ENCODE results near the gene TMEM115.

The TMEM115 gene, protein sequence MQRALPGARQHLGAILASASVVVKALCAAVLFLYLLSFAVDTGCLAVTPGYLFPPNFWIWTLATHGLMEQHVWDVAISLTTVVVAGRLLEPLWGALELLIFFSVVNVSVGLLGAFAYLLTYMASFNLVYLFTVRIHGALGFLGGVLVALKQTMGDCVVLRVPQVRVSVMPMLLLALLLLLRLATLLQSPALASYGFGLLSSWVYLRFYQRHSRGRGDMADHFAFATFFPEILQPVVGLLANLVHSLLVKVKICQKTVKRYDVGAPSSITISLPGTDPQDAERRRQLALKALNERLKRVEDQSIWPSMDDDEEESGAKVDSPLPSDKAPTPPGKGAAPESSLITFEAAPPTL

DNA sequence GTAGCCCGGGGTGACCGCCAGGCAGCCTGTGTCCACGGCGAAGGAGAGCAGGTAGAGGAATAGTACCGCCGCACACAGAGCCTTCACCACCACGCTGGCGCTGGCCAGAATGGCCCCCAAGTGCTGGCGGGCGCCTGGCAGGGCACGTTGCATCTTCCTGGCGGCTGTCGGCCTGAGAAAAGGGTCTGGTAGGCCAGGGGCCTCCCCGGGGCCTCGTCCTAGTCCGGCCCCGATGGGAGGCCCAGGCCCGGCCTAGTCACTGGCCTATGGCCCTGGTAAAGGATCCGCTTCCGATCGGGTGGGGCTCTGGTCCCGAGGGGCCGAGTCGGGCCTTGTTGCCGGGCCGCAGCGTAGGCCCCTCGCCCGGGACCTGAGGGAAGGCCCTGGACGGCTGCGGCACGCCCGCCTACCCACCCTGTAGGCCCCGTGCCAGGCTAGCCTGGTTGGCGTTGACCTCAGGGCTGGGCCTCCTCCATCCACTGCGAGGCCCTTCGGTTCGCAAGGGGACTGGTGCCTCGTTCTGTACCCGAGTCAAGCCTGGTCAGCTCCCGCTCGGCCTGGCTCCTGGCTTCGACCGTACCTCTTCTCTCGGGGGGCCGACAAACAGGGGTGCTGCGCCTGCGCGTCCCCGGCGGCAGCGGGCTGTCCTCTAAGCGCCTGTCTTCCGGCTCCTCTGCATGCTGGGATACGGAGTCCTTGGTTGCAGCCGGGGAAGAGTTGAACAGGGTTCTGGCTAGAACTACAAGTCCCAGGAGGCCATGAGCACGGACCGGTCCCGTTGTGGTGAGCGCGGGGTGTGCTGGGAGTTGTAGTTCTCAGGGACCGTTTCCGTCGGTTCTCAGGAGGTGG, at the start of gene TMEM115:
Gene TMEM115 (minus strand): TSS at position 611 of the 849 bp plus-strand sequence. CDS start 458 bp downstream, at position 153.
- H3K4me1 ChIP-seq (ENCODE audit: control insufficient read depth, insufficient read depth, low read length) = no peaks in the 10 kb centered on the region
- peak within 1 kb of the TSS; percentile 82 for H3K4me3 ChIP-seq (ENCODE audit: low read depth, low read length)
- H3K9me3 ChIP-seq (ENCODE audit: control insufficient read depth, insufficient read depth, low read depth, low read length) = no peaks in the 10 kb centered on the region
- CTCF ChIA-PET = interaction anchor here (0.6 to 0.8 kb wide), 2 partner anchors 136 to 196 kb away, joined by 3 read pairs; no protein-coding TSS in a partner anchor
- H3K27ac ChIP-seq (ENCODE audit: extremely low read depth, low read depth, low read length) = peak within 1 kb of the TSS; percentile 84
- POLR2A ChIA-PET = interaction anchor here (1.0 to 1.4 kb wide), 2 partner anchors 22 to 31 kb away, joined by 4 read pairs; partner anchors contain the start of gene TUSC2
- peaks cover 0 to 46% of the 10 kb centered on the region in 2 experiments; a peak in 1 of 3 replicates for H3K36me3 ChIP-seq (ENCODE audit: control insufficient read depth in 2 of 2, insufficient read depth in 1 of 2, low read length in 2 of 2)
- no peak for TF ChIP-seq BCL11A (tag by site-specific recombination; IDR thresholded peaks at IDR 0.05; ENCODE audit: low read depth)
- no peak for TF ChIP-seq KLF10 (tag by site-specific recombination; IDR thresholded peaks at IDR 0.05)
- TF ChIP-seq ZNF223 (tag by site-specific recombination; IDR thresholded peaks at IDR 0.05) = no peak
- TF ChIP-seq ZNF311 (tag by site-specific recombination; IDR thresholded peaks at IDR 0.05; ENCODE audit: borderline replicate concordance) = no peak
- TF ChIP-seq ZNF146 (tag by site-specific recombination; IDR thresholded peaks at IDR 0.05) = no peak
- no peak for TF ChIP-seq ZNF549 (tag by site-specific recombination; IDR thresholded peaks at IDR 0.05)
- TF ChIP-seq ZBTB49 (tag by site-specific recombination; IDR thresholded peaks at IDR 0.05; ENCODE audit: low read depth) = no peak
- TF ChIP-seq, protein P1, sequence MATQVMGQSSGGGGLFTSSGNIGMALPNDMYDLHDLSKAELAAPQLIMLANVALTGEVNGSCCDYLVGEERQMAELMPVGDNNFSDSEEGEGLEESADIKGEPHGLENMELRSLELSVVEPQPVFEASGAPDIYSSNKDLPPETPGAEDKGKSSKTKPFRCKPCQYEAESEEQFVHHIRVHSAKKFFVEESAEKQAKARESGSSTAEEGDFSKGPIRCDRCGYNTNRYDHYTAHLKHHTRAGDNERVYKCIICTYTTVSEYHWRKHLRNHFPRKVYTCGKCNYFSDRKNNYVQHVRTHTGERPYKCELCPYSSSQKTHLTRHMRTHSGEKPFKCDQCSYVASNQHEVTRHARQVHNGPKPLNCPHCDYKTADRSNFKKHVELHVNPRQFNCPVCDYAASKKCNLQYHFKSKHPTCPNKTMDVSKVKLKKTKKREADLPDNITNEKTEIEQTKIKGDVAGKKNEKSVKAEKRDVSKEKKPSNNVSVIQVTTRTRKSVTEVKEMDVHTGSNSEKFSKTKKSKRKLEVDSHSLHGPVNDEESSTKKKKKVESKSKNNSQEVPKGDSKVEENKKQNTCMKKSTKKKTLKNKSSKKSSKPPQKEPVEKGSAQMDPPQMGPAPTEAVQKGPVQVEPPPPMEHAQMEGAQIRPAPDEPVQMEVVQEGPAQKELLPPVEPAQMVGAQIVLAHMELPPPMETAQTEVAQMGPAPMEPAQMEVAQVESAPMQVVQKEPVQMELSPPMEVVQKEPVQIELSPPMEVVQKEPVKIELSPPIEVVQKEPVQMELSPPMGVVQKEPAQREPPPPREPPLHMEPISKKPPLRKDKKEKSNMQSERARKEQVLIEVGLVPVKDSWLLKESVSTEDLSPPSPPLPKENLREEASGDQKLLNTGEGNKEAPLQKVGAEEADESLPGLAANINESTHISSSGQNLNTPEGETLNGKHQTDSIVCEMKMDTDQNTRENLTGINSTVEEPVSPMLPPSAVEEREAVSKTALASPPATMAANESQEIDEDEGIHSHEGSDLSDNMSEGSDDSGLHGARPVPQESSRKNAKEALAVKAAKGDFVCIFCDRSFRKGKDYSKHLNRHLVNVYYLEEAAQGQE (tag by site-specific recombination; IDR thresholded peaks at IDR 0.05) = peak; percentile 69
- TF ChIP-seq GLIS1 (tag by site-specific recombination; IDR thresholded peaks at IDR 0.05) = peak; percentile 34; the same call in 1 of the 2 replicates
- no peak for TF ChIP-seq SETDB1 (IDR thresholded peaks at IDR 0.05; ENCODE audit: insufficient read length, low read length)
- TF ChIP-seq ZFP41 (tag by site-specific recombination; IDR thresholded peaks at IDR 0.05; ENCODE audit: borderline replicate concordance) = no peak
- peak; percentile 26; the same call in 1 of the 2 replicates for TF ChIP-seq KLF8 (tag by site-specific recombination; IDR thresholded peaks at IDR 0.05)
- TF ChIP-seq, protein P2, sequence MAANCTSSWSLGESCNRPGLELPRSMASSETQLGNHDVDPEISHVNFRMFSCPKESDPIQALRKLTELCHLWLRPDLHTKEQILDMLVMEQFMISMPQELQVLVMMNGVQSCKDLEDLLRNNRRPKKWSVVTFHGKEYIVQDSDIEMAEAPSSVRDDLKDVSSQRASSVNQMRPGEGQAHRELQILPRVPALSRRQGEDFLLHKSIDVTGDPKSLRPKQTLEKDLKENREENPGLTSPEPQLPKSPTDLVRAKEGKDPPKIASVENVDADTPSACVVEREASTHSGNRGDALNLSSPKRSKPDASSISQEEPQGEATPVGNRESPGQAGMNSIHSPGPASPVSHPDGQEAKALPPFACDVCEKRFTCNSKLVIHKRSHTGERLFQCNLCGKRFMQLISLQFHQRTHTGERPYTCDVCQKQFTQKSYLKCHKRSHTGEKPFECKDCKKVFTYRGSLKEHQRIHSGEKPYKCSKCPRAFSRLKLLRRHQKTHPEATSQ (tag by site-specific recombination; IDR thresholded peaks at IDR 0.05) = no peak
- no peak for TF ChIP-seq OSR2 (tag by site-specific recombination; IDR thresholded peaks at IDR 0.05)
- TF ChIP-seq ZNF791 (tag by site-specific recombination; IDR thresholded peaks at IDR 0.05) = no peak
- TF ChIP-seq ZSCAN18 (tag by site-specific recombination; IDR thresholded peaks at IDR 0.05) = no peak
- no peak for TF ChIP-seq ZNF544 (tag by site-specific recombination; IDR thresholded peaks at IDR 0.05)
- no peak for TF ChIP-seq ZNF548 (tag by site-specific recombination; IDR thresholded peaks at IDR 0.05)
- TF ChIP-seq ZBTB7A (tag by site-specific recombination; IDR thresholded peaks at IDR 0.05; ENCODE audit: low read depth) = no peak
- TF ChIP-seq ZNF664 (tag by site-specific recombination; IDR thresholded peaks at IDR 0.05) = no peak
- TF ChIP-seq ZNF560 (tag by site-specific recombination; IDR thresholded peaks at IDR 0.05; ENCODE audit: borderline replicate concordance) = no peak
- peak; percentile 96 for TF ChIP-seq ZBTB20 (tag by site-specific recombination; IDR thresholded peaks at IDR 0.05)
- no peak for TF ChIP-seq ZNF529 (tag by site-specific recombination; IDR thresholded peaks at IDR 0.05; ENCODE audit: insufficient replicate concordance)
- TF ChIP-seq ZNF660 (tag by site-specific recombination; IDR thresholded peaks at IDR 0.05) = no peak

All from HEK293 (cell line).